ENCODE measurements around the gene ELP1.

ELP1 gene

DNA sequence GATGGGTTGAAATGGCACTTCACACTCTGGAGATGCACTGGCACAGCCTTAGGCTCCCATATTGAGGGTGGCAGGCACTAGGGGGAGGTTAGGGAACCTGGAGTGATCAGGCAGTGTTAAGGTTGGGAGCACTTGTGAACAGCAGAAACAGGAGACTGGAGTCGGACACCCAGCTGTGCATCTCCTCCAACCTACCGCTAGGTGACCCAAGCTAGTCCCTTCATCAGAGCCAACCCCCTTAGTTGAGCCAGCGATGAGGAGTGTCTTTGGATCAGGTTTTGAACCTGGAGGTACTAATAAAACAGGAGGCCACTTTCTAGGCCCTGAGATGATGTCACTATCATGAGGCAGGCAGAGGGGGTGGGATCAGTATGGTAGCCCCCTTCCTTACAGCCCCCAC, 79.8 kb downstream of the ELP1 start:
- no peak overlapping the region for H2AFZ ChIP-seq (ENCODE audit: low read length)
- TF ChIP-seq CTCF (IDR thresholded peaks at IDR 0.05; ENCODE audit: low read length), result peak; percentile 39
- no peak for TF ChIP-seq EZH2 (IDR thresholded peaks at IDR 0.05; ENCODE audit: borderline replicate concordance, low read length)
- no peak overlapping the region for H3K4me2 ChIP-seq (ENCODE audit: low read length)
- H3K9me3 ChIP-seq (ENCODE audit: low read length), result no peaks in the 10 kb centered on the region
- no peak overlapping the region for H3K9ac ChIP-seq (ENCODE audit: low read length)
- H3K27me3 ChIP-seq (ENCODE audit: insufficient read depth, low read length), result no peaks in the 10 kb centered on the region
- no peaks in the 10 kb centered on the region for H4K20me1 ChIP-seq (ENCODE audit: insufficient read depth, low read length)
- no peaks in the 10 kb centered on the region for H3K79me2 ChIP-seq (ENCODE audit: insufficient read depth, low read length)
- no peaks in the 10 kb centered on the region for H3K9me2 ChIP-seq (ENCODE audit: low read depth, low read length)
- H3K4me3 ChIP-seq (ENCODE audit: low read depth, low read length, poor library complexity, severe bottlenecking), result no peak overlapping the region
- H3K4me1 ChIP-seq (ENCODE audit: insufficient read depth, low read length, severe bottlenecking), result no peaks in the 10 kb centered on the region
- H3F3A ChIP-seq (ENCODE audit: insufficient read depth, low read length), result no peaks in the 10 kb centered on the region
- no peak overlapping the region for H3K27ac ChIP-seq (ENCODE audit: low read depth, low read length, poor library complexity, severe bottlenecking)
- no peaks in the 10 kb centered on the region for H3K36me3 ChIP-seq (ENCODE audit: insufficient read depth, low read length)

GRCh38 chr9:108852079-108852478, 81.8 kb downstream of the ELP1 start:
- H3K27me3 ChIP-seq (ENCODE audit: insufficient read depth, low read length), result no peaks in the 10 kb centered on the region
- no peaks in the 10 kb centered on the region for H3F3A ChIP-seq (ENCODE audit: insufficient read depth, low read length)
- no peak overlapping the region for H3K9ac ChIP-seq (ENCODE audit: low read length)
- H4K20me1 ChIP-seq (ENCODE audit: insufficient read depth, low read length), result no peaks in the 10 kb centered on the region
- no peak overlapping the region for H2AFZ ChIP-seq (ENCODE audit: low read length)
- no peak overlapping the region for H3K27ac ChIP-seq (ENCODE audit: low read depth, low read length, poor library complexity, severe bottlenecking)
- no peak overlapping the region for H3K4me3 ChIP-seq (ENCODE audit: low read depth, low read length, poor library complexity, severe bottlenecking)
- H3K9me2 ChIP-seq (ENCODE audit: low read depth, low read length), result no peaks in the 10 kb centered on the region
- no peaks in the 10 kb centered on the region for H3K36me3 ChIP-seq (ENCODE audit: insufficient read depth, low read length)
- H3K79me2 ChIP-seq (ENCODE audit: insufficient read depth, low read length), result no peaks in the 10 kb centered on the region
- H3K4me1 ChIP-seq (ENCODE audit: insufficient read depth, low read length, severe bottlenecking), result no peaks in the 10 kb centered on the region
- H3K9me3 ChIP-seq (ENCODE audit: low read length), result no peaks in the 10 kb centered on the region
- H3K4me2 ChIP-seq (ENCODE audit: low read length), result no peak overlapping the region
- TF ChIP-seq CTCF (IDR thresholded peaks at IDR 0.05; ENCODE audit: low read length) (no peak), EZH2 (IDR thresholded peaks at IDR 0.05; ENCODE audit: borderline replicate concordance, low read length) (no peak)

- H3K9ac ChIP-seq (ENCODE audit: low read length), result no peak overlapping the region
- H3K27ac ChIP-seq (ENCODE audit: low read depth, low read length, poor library complexity, severe bottlenecking), result no peak overlapping the region
- no peak for TF ChIP-seq CTCF (IDR thresholded peaks at IDR 0.05; ENCODE audit: low read length)
- no peak for TF ChIP-seq EZH2 (IDR thresholded peaks at IDR 0.05; ENCODE audit: borderline replicate concordance, low read length)
- H3K27me3 ChIP-seq (ENCODE audit: insufficient read depth, low read length), result no peaks in the 10 kb centered on the region
- no peaks in the 10 kb centered on the region for H3K9me2 ChIP-seq (ENCODE audit: low read depth, low read length)
- no peaks in the 10 kb centered on the region for H4K20me1 ChIP-seq (ENCODE audit: insufficient read depth, low read length)
- H2AFZ ChIP-seq (ENCODE audit: low read length), result no peak overlapping the region
- no peaks in the 10 kb centered on the region for H3F3A ChIP-seq (ENCODE audit: insufficient read depth, low read length)
- no peaks in the 10 kb centered on the region for H3K4me1 ChIP-seq (ENCODE audit: insufficient read depth, low read length, severe bottlenecking)
- H3K4me3 ChIP-seq (ENCODE audit: low read depth, low read length, poor library complexity, severe bottlenecking), result no peak overlapping the region
- H3K36me3 ChIP-seq (ENCODE audit: insufficient read depth, low read length), result no peaks in the 10 kb centered on the region
- H3K79me2 ChIP-seq (ENCODE audit: insufficient read depth, low read length), result no peaks in the 10 kb centered on the region
- H3K4me2 ChIP-seq (ENCODE audit: low read length), result no peak overlapping the region
- no peaks in the 10 kb centered on the region for H3K9me3 ChIP-seq (ENCODE audit: low read length)
These were observed 82.8 kb downstream of the ELP1 start for GRCh38 chr9:108851138-108851537.
